A549 treated with RU486 at 1 μM for 4 hours (cell line): ENCODE results near the gene KCTD10. TPM values are rescaled to one million over a fixed set of nuclear protein-coding genes. Genes with fewer than 3 reads are reported as not detected.

ENCODE experiments used
- total RNA-seq: library from RNA; stranded (reverse); fragments of 200-300 nt; extraction: Qiagen RNA extraction; gene quantifications from 5 replicates; pipeline ENCODE4 v1.2.3, GENCODE V29; 2022; ENCODE audit warnings: low read depth

KCTD10 gene, protein sequence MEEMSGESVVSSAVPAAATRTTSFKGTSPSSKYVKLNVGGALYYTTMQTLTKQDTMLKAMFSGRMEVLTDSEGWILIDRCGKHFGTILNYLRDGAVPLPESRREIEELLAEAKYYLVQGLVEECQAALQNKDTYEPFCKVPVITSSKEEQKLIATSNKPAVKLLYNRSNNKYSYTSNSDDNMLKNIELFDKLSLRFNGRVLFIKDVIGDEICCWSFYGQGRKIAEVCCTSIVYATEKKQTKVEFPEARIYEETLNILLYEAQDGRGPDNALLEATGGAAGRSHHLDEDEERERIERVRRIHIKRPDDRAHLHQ
- total RNA-seq, result 40.9 to 52.2 TPM (median 43.8 TPM) in 5 replicates

DNA sequence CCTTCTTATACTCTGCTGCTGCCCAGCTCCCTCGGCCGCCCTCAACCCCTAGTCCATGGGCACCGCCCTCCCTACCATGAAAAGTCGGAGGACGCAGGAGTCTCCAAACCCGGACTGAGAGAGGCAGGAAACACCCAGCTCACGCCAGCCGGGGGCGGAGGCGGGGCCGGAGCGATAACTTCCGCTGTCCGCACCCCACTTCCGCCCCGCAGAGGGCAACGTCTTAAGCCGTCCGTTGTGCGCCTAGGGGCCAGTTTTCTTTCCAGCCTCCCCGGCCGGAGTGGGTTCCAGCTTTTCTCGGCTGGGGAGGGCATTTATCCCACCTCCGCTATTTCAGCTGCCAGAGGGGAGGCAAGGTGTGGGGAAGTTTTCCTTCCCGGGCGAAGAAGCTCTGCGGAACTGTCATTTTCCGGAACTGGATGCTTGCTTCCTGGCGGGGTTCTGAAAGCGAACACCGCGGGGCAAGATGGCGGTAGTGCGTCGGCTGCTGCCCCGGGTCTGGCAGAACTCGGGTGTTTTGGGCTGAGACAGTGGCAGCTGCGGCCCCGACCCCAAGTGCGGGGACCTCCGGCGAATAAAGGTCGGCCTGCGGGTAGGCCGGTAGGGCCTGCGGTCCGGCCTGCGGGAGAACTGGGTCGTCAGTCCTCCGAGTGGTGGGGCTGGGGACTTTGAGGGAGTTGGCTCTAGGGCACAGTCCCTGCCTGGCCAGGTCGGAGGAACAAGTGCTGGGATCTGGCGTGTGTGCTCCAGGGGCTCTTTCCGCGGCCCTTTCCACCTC, at the start of gene KCTD10, which contains the start of gene UBE3B:
TSS of gene KCTD10 (minus strand) at position 116 of the 778 bp plus-strand sequence. CDS start at position 78, 38 bp downstream.
TSS of gene UBE3B (plus strand) at position 450 of the 778 bp plus-strand sequence. CDS start 5,918 bp downstream, outside the sequence.

Other genes with a start within 250 kb of the KCTD10 start
- gene FOXN4, start 168.0 kb downstream of the KCTD10 start, total RNA-seq, result not detected in 5 replicates
- not detected in 5 replicates for gene MYO1H, start 129.4 kb downstream of the KCTD10 start, total RNA-seq
- gene UBE3B, start 334 bp upstream of the KCTD10 start, total RNA-seq, result 12.1 to 14.4 TPM (median 13.7 TPM) in 5 replicates
- 23.1 to 30.9 TPM (median 28.3 TPM) in 5 replicates for gene MMAB, start 96.2 kb upstream of the KCTD10 start, total RNA-seq
- gene MVK, start 96.5 kb upstream of the KCTD10 start, total RNA-seq, result 5.5 to 9.2 TPM (median 6.9 TPM) in 5 replicates
- 3.8 to 7.3 TPM (median 5.8 TPM) in 5 replicates for gene FAM222A, start 236.5 kb upstream of the KCTD10 start, total RNA-seq